ENCODE results near the gene PDHA1.

The PDHA1 gene

DNA sequence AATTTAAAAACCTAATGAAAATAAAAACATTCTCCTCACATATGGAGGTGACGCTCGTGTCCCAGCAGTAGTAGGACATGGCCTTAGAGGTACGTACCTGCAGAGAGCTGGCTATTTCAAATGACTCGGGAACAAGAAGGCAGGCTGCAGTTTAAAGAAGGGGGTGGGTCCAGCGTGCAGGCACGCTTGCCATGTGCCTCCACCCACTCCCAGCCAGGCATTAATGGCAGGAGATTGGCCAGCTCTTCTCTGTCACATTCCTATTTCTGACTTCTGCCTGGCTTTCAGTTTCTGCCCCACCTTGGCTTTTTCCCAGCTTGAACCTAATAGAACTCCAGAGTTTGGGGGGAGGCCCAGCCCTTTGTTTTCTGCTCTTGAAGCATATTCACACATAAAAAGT lies 17.2 kb downstream of the PDHA1 start:
- Mint-ChIP-seq H3K27ac (no peak overlapping the region), H3K36me3 (ENCODE audit: low read depth) (peaks cover 23% of the 10 kb centered on the region), H3K4me3 (no peak overlapping the region), H3K27me3 (ENCODE audit: low read depth) (no peaks in the 10 kb centered on the region), H3K4me1 (ENCODE audit: low read depth) (no peaks in the 10 kb centered on the region), H3K9me3 (no peaks in the 10 kb centered on the region)
- DNase-seq (ENCODE audit: low spot score), result no peak

- no peak for DNase-seq (ENCODE audit: low spot score)
- Mint-ChIP-seq H3K4me3 (no peak overlapping the region), H3K27me3 (ENCODE audit: low read depth) (no peaks in the 10 kb centered on the region), H3K27ac (no peak overlapping the region), H3K9me3 (no peaks in the 10 kb centered on the region), H3K36me3 (ENCODE audit: low read depth) (peaks cover 23% of the 10 kb centered on the region), H3K4me1 (ENCODE audit: low read depth) (no peaks in the 10 kb centered on the region)
Measured at GRCh38 chrX:19361701-19362100, 18.0 kb downstream of the PDHA1 start.

DNA sequence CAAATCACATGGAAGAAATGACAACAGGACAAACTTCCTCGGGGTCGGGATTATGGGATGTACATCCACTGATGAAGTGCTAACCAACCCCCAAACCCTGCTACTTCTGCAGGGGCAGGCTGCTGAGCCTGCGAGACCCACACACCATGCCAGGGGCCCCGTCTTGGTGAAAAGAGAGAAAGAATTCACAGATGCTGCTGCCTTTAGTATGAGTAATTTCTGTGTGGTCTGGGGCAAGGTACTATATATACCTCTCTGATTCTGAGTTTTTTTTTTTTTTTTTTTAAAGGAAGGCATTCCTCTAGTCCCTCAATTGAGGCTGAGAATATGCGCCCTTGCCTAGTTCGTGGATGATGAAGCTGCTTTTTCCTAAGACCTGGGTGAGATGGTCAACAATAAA lies 24.8 kb downstream of the PDHA1 start:
- no peak for DNase-seq (ENCODE audit: low spot score)
- Mint-ChIP-seq H3K27me3 (ENCODE audit: low read depth) (peaks cover 2% of the 10 kb centered on the region), H3K27ac (no peak overlapping the region), H3K9me3 (no peaks in the 10 kb centered on the region), H3K36me3 (ENCODE audit: low read depth) (peaks cover 8% of the 10 kb centered on the region), H3K4me1 (ENCODE audit: low read depth) (peaks cover 6% of the 10 kb centered on the region), H3K4me3 (no peak overlapping the region)

GRCh38 chrX:19370061-19370460 lies 26.3 kb downstream of the PDHA1 start:
- no peak overlapping the region for H3K4me3 Mint-ChIP-seq
- no peaks in the 10 kb centered on the region for H3K9me3 Mint-ChIP-seq
- peaks cover 2% of the 10 kb centered on the region for H3K27me3 Mint-ChIP-seq (ENCODE audit: low read depth)
- no peak overlapping the region for H3K27ac Mint-ChIP-seq
- DNase-seq (ENCODE audit: low spot score), result no peak
- peaks cover 6% of the 10 kb centered on the region for H3K4me1 Mint-ChIP-seq (ENCODE audit: low read depth)
- H3K36me3 Mint-ChIP-seq (ENCODE audit: low read depth), result peaks cover 8% of the 10 kb centered on the region

DNA sequence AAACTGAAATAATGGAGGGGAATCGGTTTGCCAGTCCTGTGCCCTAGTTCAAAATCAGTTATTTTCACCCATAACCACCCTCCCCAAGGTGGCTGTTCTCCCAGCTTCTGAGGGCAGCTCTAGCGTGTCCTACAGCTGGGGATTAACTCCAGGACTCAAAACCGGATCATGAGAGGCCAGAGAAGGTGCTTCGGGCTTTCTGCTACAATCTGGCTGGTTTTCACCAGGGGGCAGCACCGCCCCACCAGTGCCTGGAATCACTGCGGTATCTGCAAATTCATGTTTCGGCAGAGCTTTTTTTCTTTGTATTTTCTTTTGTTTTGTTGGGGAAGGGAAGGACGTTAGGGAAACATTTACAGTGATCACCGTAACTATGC lies 28.4 kb downstream of the PDHA1 start:
- Mint-ChIP-seq H3K9me3 (no peaks in the 10 kb centered on the region), H3K4me1 (ENCODE audit: low read depth) (peaks cover 6% of the 10 kb centered on the region), H3K27me3 (ENCODE audit: low read depth) (peaks cover 2% of the 10 kb centered on the region), H3K36me3 (ENCODE audit: low read depth) (peaks cover 2% of the 10 kb centered on the region), H3K27ac (peak overlapping the region; percentile 28), H3K4me3 (peak overlapping the region; percentile 77)
- DNase-seq (ENCODE audit: low spot score), result peak; percentile 48

DNA sequence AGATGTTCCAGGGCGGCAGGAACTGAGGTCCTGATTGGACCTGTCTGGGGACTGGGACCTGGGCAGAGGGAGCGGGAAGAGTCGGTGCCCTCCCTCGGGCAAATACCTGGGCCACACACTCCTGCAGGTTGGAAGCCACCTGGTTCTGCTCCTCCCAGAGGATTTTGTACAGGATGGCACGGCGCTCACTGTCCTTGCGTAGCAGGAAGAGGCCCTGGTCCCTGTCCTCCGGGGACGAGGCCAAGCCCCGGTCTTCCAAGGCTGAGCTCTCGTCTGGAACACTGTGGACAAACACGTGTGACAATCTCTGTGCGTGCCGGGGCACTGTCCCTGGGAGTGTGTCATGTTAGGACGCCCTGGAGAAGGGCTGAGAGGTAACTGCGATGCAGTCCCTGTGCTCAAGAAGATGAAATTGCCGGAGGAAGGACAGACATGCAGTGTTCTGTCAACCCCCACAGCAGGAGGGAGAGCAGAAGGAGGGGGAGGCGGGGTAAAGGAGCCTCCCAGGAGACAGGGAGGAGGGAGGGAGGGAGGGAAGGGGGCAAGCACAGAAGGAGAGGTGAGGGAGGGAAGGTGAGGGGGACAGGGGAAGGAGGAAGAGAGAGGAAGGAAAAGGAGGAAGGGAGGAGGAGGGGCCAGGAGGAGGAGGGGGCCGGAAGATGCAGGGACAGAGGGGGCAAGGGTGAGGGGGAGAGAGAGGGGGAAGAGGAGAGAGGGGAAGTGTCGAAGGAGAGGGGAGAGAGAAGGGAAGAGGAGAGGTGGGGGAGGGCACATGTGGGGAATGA lies 29.0 kb downstream of the PDHA1 start:
- Mint-ChIP-seq H3K36me3 (ENCODE audit: low read depth) (peaks cover 2% of the 10 kb centered on the region), H3K4me1 (ENCODE audit: low read depth) (peaks cover 6% of the 10 kb centered on the region), H3K27ac (peak overlapping the region; percentile 28), H3K9me3 (no peaks in the 10 kb centered on the region), H3K27me3 (ENCODE audit: low read depth) (peaks cover 2% of the 10 kb centered on the region), H3K4me3 (peak overlapping the region; percentile 77)
- no peak for DNase-seq (ENCODE audit: low spot score)

GRCh38 chrX:19373351-19373891 lies 29.7 kb downstream of the PDHA1 start:
- no peak for DNase-seq (ENCODE audit: low spot score)
- Mint-ChIP-seq H3K4me1 (ENCODE audit: low read depth) (peaks cover 6% of the 10 kb centered on the region), H3K27ac (no peak overlapping the region), H3K27me3 (ENCODE audit: low read depth) (peaks cover 2% of the 10 kb centered on the region), H3K36me3 (ENCODE audit: low read depth) (peaks cover 2% of the 10 kb centered on the region), H3K9me3 (no peaks in the 10 kb centered on the region), H3K4me3 (no peak overlapping the region)

DNA sequence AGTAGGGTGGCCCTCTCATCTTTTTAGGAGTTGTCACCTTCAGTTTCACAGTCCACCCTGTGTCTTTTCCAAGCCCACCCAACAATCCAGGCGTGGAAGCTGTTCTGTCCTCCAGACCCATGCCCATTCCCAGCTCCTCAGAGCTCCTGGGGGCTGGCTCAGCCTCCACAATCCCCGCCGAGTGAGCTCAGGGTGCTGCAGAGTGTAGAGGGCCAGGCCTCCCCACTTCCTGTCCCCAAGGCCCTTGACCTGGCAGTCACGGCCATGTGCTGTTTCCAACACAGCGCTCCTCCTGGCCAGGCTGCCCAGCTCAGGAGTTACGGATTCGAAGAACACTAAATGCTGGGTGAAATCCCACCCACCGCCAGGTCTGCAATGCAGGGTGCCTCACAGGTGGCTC lies 31.8 kb downstream of the PDHA1 start:
- H3K4me1 Mint-ChIP-seq (ENCODE audit: low read depth), result peaks cover 6% of the 10 kb centered on the region
- no peaks in the 10 kb centered on the region for H3K9me3 Mint-ChIP-seq
- H3K36me3 Mint-ChIP-seq (ENCODE audit: low read depth), result no peaks in the 10 kb centered on the region
- peaks cover 2% of the 10 kb centered on the region for H3K27me3 Mint-ChIP-seq (ENCODE audit: low read depth)
- H3K4me3 Mint-ChIP-seq, result no peak overlapping the region
- no peak overlapping the region for H3K27ac Mint-ChIP-seq
- DNase-seq (ENCODE audit: low spot score), result no peak

DNA sequence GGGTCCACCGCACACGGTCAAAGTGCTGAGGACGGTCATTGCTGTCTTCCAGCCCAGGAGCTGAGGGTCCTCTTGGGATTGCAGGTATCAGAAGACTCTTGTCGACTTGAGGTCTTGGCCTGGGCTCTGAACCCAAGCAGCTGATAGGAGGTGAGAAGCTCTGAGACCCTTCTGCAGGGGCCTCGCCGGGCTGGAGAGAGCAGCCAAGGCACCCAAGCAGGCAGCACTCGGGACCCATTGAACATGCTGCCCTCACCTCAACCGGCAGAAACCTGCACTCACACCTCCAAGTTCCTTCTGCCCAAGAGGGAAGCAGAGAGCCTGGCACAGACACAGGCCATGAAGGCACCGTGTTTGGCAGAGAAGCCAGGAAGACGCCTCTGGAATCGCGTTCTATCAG lies 34.1 kb downstream of the PDHA1 start:
- H3K27ac Mint-ChIP-seq, result no peak overlapping the region
- H3K4me1 Mint-ChIP-seq (ENCODE audit: low read depth), result peaks cover under 1% of the 10 kb centered on the region
- H3K4me3 Mint-ChIP-seq, result no peak overlapping the region

DNA sequence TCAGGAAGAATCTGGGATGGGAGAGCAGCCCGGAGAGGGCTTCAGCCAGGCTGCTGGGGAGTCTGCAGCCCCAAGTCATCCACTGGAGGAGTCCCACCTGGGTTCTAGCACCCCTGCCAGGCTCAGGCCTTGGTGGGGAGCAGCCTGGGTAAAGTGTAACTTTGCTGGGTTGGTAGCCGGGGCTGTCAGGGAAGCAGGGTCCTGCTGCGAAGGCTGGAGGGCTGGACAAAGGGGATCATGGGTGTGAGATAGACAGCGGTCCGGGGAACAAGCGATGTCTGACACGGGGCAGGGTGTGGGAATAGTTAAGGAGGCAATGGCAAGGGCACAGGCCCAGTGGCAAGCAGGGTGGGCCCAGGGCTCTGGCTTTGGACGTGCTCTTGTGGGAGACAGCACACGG lies 37.6 kb downstream of the PDHA1 start:
- H3K27ac Mint-ChIP-seq, result no peak overlapping the region
- no peaks in the 10 kb centered on the region for H3K9me3 Mint-ChIP-seq

More for the DNA sequence above, 34.1 kb downstream of the PDHA1 start:
- Mint-ChIP-seq H3K36me3 (ENCODE audit: low read depth) (no peaks in the 10 kb centered on the region), H3K27me3 (ENCODE audit: low read depth) (no peaks in the 10 kb centered on the region), H3K9me3 (no peaks in the 10 kb centered on the region)
- DNase-seq (ENCODE audit: low spot score), result no peak

GRCh38 chrX:19382555-19383145 lies 38.9 kb downstream of the PDHA1 start:
- Mint-ChIP-seq H3K9me3 (no peaks in the 10 kb centered on the region), H3K36me3 (ENCODE audit: low read depth) (no peaks in the 10 kb centered on the region), H3K27me3 (ENCODE audit: low read depth) (peaks cover 4% of the 10 kb centered on the region), H3K4me1 (ENCODE audit: low read depth) (no peaks in the 10 kb centered on the region), H3K4me3 (no peak overlapping the region), H3K27ac (no peak overlapping the region)
- DNase-seq (ENCODE audit: low spot score), result peak; percentile 23

More for the DNA sequence above, 37.6 kb downstream of the PDHA1 start:
- H3K4me3 Mint-ChIP-seq, result no peak overlapping the region
- peaks cover 4% of the 10 kb centered on the region for H3K27me3 Mint-ChIP-seq (ENCODE audit: low read depth)
- H3K36me3 Mint-ChIP-seq (ENCODE audit: low read depth), result no peaks in the 10 kb centered on the region
- no peak for DNase-seq (ENCODE audit: low spot score)
- H3K4me1 Mint-ChIP-seq (ENCODE audit: low read depth), result no peaks in the 10 kb centered on the region

GRCh38 chrX:19386679-19387078 lies 43.0 kb downstream of the PDHA1 start:
- no peak for DNase-seq (ENCODE audit: low spot score)
- peaks cover 4% of the 10 kb centered on the region for H3K27me3 Mint-ChIP-seq (ENCODE audit: low read depth)
- H3K9me3 Mint-ChIP-seq, result no peaks in the 10 kb centered on the region
- no peak overlapping the region for H3K4me3 Mint-ChIP-seq
- H3K4me1 Mint-ChIP-seq (ENCODE audit: low read depth), result no peaks in the 10 kb centered on the region
- no peaks in the 10 kb centered on the region for H3K36me3 Mint-ChIP-seq (ENCODE audit: low read depth)
- no peak overlapping the region for H3K27ac Mint-ChIP-seq

- Mint-ChIP-seq H3K27me3 (ENCODE audit: low read depth) (peaks cover 4% of the 10 kb centered on the region), H3K36me3 (ENCODE audit: low read depth) (no peaks in the 10 kb centered on the region), H3K4me3 (no peak overlapping the region), H3K9me3 (no peaks in the 10 kb centered on the region), H3K27ac (no peak overlapping the region), H3K4me1 (ENCODE audit: low read depth) (no peaks in the 10 kb centered on the region)
- no peak for DNase-seq (ENCODE audit: low spot score)
Measured at GRCh38 chrX:19388064-19388679, 44.4 kb downstream of the PDHA1 start.

DNA sequence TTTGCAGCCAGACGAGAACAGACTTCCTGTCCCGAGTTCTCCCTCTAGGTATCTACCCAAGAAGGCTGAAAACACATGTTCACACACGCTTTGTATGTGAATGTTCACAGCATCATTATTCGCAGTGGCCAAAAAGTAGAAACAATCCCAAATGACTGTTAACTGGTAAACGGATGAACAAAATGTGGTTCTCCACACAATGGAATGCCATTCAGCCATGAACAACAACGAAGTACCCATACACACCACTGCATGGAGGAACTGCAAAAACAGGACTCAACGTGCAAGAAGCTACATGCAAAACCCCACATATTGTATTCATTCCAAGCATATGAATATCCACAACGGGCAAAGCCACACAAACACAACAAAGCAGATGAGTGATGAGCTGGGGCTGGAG lies 45.0 kb downstream of the PDHA1 start:
- H3K4me3 Mint-ChIP-seq, result no peak overlapping the region
- H3K27me3 Mint-ChIP-seq (ENCODE audit: low read depth), result peaks cover 4% of the 10 kb centered on the region
- no peaks in the 10 kb centered on the region for H3K4me1 Mint-ChIP-seq (ENCODE audit: low read depth)
- DNase-seq (ENCODE audit: low spot score), result no peak
- H3K9me3 Mint-ChIP-seq, result no peaks in the 10 kb centered on the region
- H3K36me3 Mint-ChIP-seq (ENCODE audit: low read depth), result no peaks in the 10 kb centered on the region
- no peak overlapping the region for H3K27ac Mint-ChIP-seq
